GM12891 (cell line): Measurements from ENCODE around the gene KIF6.
"Not testable (repeated sequence)": the region's sequence is repeated elsewhere in the genome, so short reads cannot be mapped to it uniquely, and the experiment has no call there.

Experiments used
- POLR2A ChIP-seq: IDR thresholded peaks from 2 replicates; pipeline ENCODE4 v1.6.1; 2011; ENCODE audit warnings: low read depth, low read length, control low read depth
- POLR2AphosphoS5 ChIP-seq: IDR thresholded peaks from 2 replicates; pipeline ENCODE4 v1.6.1; 2011; ENCODE audit warnings: low read depth, low read length, control low read depth

GRCh38 chr6:39502362-39502955, 222.7 kb downstream of the KIF6 start:
- not testable (repeated sequence) for TF ChIP-seq POLR2A, POLR2AphosphoS5
